Kidney (tissue), 14 donors: ENCODE results near the gene CD44. TPM values are rescaled to one million over a fixed set of nuclear protein-coding genes. Genes with fewer than 3 reads are reported as not detected.

Experiments
- DNase-seq, 5 donors: peaks; one replicate each; pipeline ENCODE4 v3.0.0-alpha.2; 2013 to 2020
- FAIRE-seq: peaks from 2 replicates; lab custom pipeline; 2012; peaks lifted over from hg19 to GRCh38; lab: Jason Lieb, UNC
- H3K27ac ChIP-seq, 2 donors: one replicate each; pipeline ENCODE4 v1.7.0; 2013; ENCODE audit warnings: low read depth in 2 of 2, low read length in 2 of 2, inconsistent platforms in 1 of 2
- H3K27me3 ChIP-seq: one replicate; pipeline ENCODE4 v1.7.1; 2013; ENCODE audit warnings: low read length, inconsistent platforms; ENCODE audit not compliant: control insufficient read depth, insufficient read depth
- H3K36me3 ChIP-seq, 3 donors: one replicate each; pipeline versions ENCODE4 v1.7.0 to v1.7.1; 2013; ENCODE audit warnings: low read length in 3 of 3, control low read depth in 1 of 3, inconsistent platforms in 1 of 3; ENCODE audit not compliant: insufficient read depth in 3 of 3, control insufficient read depth in 2 of 3
- H3K4me1 ChIP-seq, 3 donors: one replicate each; pipeline versions ENCODE4 v1.7.0 to v1.7.1; 2013; ENCODE audit warnings: low read length in 3 of 3, inconsistent platforms in 1 of 3, low read depth in 1 of 3; ENCODE audit not compliant: control insufficient read depth in 2 of 3, insufficient read depth in 2 of 3
- H3K4me3 ChIP-seq, 3 donors: one replicate each; pipeline versions ENCODE4 v1.7.0 to v1.8.1; 2013; ENCODE audit warnings: low read length in 3 of 3, control low read depth in 1 of 3, inconsistent platforms in 1 of 3
- H3K9ac ChIP-seq, 3 donors: one replicate each; pipeline versions ENCODE4 v1.7.0 to v1.7.1; 2013; ENCODE audit warnings: low read length in 3 of 3, control low read depth in 1 of 3, inconsistent platforms in 1 of 3
- H3K9me3 ChIP-seq, 3 donors: one replicate each; pipeline versions ENCODE4 v1.7.0 to v1.7.1; 2013; ENCODE audit warnings: low read length in 3 of 3, control low read depth in 1 of 3, inconsistent platforms in 1 of 3; ENCODE audit not compliant: control insufficient read depth in 2 of 3, insufficient read depth in 1 of 3
- CTCF ChIP-seq: IDR thresholded peaks from 3 replicates; pipeline ENCODE4 v1.5.1; 2012; ENCODE audit warnings: mild to moderate bottlenecking, moderate library complexity, borderline replicate concordance; ENCODE audit not compliant: insufficient read depth; ENCODE audit errors: extremely low read depth
- intact Hi-C: fragments of 100-400 bp; cut with DNase I; formaldehyde crosslinking; loops from one replicate; pipeline ENCODE4 v1.11.1; 2022
- polyA plus RNA-seq: library from polyadenylated mRNA; stranded (reverse); fragments of 350-450 nt; fragmentation: Illumina TruSeq; extraction: RNeasy Lipid Tissue Mini Kit (QIAGEN cat#74804); gene quantifications from one replicate; pipeline ENCODE4 v1.2.3, GENCODE V29; 2014; ENCODE audit warnings: low read depth, low replicate concordance; ENCODE audit not compliant: insufficient read depth
- total RNA-seq: library from RNA; stranded (reverse); fragmentation: NEBNext Ultra II Directional; extraction: Animal tissue kit (Norgen Biotek cat#: 25700); gene quantifications from one replicate; pipeline ENCODE4 v1.2.1, GENCODE V29; 2021
- donor health status: control.
- donor health status: control.
- donor health status: control.
- donor health status: control.
- donor health status: control.
- donor health status: DM: yes; HTN: yes; CAD: no.
- donor health status: Normal renal cell carcinoma (clear cell type).

The CD44 gene
- total and polyA plus RNA-seq, 2 donors from 2014 or later: 13.8 to 235 TPM

DNA sequence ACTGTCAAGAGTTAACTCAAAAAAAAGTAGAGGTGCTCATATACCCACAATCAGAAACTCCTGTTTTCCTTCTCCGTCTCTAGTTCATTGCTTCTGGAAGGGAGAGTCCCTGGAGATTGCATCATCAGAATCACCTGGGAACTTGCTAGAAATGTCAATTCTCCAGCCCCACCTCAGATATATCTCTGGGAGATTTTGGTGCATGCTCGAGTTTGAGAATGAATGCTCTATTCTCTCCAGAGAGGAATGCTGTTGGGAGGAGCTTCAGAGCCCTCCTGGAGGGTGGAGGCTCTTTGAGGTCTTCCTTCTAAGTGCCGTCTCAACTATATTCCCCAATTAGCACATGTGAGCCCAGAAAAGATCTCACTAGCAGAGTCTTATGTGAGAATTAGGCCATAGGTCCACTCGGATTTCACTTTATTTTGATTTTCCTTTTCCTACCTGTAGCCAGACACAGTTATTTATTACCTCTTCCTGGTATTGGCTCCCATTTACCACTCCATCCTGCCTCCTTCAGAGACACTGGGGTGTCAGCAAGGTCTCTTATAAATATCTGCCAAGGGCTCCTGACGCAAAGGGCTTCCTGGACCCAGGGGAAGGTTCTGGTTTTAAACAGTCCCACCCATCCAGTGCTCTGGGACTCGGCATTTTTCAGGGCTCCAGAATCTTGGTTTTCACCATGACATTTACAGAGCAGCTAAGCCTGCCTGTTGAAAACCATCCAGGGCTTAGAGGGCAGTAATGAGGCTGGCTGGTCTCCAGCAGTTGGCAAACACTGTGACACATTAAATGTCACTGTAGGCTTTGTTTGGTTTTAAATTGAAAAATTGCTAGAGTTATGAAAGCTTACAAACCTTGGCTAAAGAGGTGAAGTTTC lies 136.2 kb downstream of the CD44 start:
- Histone ChIP-seq H3K9me3 (no peaks in the 10 kb centered on the region), H3K4me3 (no peak overlapping the region), H3K9ac (no peak overlapping the region), H3K36me3 (no peaks in the 10 kb centered on the region), H3K4me1 (peaks cover 0 to 3% (median 0%) of the 10 kb centered on the region in 3 donors), H3K27me3 (no peaks in the 10 kb centered on the region), H3K27ac (peak overlapping the region in 1 of 2 donors; percentile 18)
- DNase-seq (peak in 1 of 5 donors; percentile 10), FAIRE-seq (no peak)
- intact Hi-C loops: no loop called here
- no peak for TF ChIP-seq CTCF

DNA sequence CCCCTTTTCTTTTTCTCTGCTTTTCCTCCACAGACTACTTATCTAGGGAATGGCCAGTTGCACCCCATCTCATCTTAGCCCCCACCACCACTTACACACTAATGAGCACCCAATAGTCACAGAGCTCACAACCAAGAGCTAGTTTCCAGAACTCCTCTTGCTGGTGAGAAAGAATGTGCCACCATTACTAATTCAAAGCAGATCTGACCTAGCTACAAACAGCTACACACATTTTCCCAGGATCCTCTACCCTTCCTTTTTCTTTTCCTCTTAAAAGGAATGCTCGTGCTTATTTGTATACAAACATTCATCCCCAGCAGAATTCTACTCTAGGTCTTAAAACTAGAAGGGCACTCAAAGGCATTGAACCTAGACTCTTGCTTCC lies 136.8 kb downstream of the CD44 start:
- Histone ChIP-seq H3K36me3 (no peaks in the 10 kb centered on the region), H3K9ac (no peak overlapping the region), H3K9me3 (no peaks in the 10 kb centered on the region), H3K27me3 (no peaks in the 10 kb centered on the region), H3K4me1 (peaks cover 0 to 3% (median 0%) of the 10 kb centered on the region in 3 donors), H3K27ac (peak overlapping the region in 1 of 2 donors; percentile 1), H3K4me3 (no peak overlapping the region)
- intact Hi-C loops: no loop called here
- no peak for TF ChIP-seq CTCF
- no peak for DNase-seq
- no peak for FAIRE-seq

- no peaks in the 10 kb centered on the region for H3K27me3 ChIP-seq
- no peaks in the 10 kb centered on the region for H3K36me3 ChIP-seq
- H3K4me3 ChIP-seq: no peak overlapping the region
- intact Hi-C loops: no loop called here
- no peak overlapping the region for H3K9ac ChIP-seq
- no peaks in the 10 kb centered on the region for H3K9me3 ChIP-seq
- FAIRE-seq (no peak), DNase-seq (no peak)
- no peak for TF ChIP-seq CTCF
- peaks cover 0 to 3% (median 0%) of the 10 kb centered on the region in 3 donors for H3K4me1 ChIP-seq
- H3K27ac ChIP-seq: no peak overlapping the region
These were observed 137.6 kb downstream of the CD44 start for GRCh38 chr11:35276396-35277145.
